NOMO-1 treated with dmso at 0.1 percent for 144 hours (cell line): ENCODE results near the gene UNC13D.

ENCODE experiments used
- DNase-seq: peaks from one replicate; lab custom pipeline; 2025; ENCODE audit not compliant: unreplicated experiment; lab: John Stamatoyannopoulos, UW

UNC13D gene

DNA sequence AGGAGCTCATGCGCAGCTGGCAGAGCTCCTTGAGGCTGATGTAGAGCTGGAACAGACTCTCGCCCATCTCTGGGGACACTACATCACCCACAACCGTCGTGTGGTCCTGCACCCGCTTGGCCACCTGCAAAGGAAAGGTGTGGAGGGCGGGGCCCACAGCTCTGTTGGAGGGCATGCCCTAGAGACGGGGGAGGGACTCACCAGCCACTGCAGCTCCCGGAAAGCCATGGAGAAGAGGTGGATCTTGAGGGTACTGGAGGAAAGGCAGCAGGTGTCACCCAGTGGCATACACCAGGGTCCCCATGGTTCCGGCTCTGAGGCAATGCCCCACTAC lies 8.6 kb downstream of the UNC13D start:
- DNase-seq: no peak

DNA sequence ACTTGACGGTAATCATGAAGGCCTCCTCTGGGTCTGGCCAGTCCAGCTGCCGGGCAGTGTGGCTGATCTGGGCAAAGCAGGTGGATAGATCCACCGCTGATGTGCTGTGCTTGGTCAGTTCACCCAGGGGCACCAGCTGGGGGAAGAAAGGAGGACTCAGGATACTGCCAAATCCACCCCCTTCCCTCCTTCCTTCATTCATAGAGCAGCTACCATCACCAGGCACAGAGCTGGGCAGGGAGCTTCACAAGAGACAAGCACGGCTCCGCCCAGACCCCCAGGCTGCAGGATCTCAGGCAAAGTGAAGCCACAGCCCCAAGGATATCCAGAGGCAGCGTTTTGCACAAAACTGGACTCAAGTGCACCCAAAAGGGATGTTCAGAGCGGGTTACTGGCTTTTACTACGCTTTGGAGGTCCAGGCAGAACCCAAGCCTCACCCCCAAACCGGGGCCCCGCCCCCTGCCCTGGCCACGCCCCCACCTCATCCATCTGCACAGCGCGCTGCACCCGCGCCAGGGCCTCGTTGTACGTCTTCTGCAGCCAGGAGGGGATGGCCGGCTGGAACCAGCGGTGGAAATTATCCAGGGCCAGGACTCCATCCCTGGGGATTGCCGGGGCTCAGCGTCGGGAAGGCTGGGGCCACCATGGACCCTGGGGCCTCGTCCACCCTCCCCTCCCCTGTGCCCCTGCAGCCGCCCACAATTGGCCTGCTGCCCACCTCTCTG lies 9.1 kb downstream of the UNC13D start:
- no peak for DNase-seq

DNA sequence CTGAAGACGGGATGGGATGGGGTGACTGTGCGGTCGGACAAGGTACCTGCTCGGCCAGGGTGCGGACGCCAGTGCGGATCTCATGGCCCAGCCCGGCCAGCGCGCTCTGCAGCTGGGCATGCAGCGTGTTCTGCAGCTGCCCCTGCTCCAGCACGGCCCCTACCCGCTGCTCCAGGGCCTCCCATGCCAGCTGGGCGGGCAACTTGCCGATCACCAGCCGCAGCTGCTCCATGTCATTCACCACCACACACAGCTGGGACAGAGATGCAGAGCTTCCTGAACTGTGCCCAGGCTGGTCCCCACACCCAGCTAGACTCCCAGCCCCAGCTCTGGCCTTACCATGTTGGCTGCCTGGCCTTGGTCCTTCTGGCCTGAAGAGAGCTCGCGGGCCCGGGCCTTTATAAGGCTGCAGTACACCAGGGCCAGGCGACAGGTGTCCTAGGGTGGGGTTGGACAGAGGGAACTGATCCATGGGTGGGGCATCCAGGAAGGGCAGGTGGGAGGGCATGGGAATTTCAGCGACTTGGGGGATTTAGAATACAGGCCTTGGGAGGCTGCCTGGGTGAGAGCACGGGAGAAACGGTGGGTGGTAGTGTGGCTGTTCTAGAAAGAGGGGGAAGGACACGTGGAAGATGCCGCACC lies 9.8 kb downstream of the UNC13D start:
- DNase-seq: no peak

DNA sequence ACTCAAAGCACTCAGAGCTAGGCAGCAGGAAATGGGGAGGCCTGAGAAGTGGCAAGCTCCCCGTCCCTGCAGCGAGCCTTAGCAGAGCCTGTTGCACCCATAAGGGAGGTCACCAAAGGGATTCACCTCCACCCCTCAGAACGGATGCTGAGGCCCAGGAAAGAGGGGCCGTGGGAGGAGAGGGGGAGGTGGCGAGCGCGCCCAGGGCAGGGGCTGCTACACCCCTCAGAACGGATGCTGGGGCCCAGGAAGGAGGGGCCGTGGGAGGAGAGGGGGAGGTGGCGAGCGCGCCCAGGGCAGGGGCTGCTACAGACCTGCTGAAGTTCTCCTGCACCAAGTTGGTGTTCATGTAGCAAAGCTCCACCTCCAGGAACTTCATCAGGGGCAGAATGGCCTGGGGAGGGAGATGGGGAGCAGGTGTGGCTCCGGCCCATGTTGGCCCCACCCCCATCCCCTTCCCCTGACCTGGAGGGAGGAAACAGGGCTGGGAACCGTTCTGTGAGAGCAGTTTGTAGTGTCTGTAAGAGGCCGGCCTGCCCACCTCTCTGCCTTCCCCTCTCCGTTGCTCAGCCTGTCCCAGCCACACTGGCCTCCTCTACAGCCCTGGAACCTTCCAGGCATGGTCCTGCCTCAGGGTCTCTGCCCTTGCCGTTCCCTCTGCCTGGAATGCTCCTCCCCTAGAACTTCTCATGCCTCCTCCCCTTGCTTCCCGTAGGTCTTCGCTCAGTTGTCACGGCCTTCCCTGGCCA lies 11.4 kb downstream of the UNC13D start:
- DNase-seq: no peak

DNA sequence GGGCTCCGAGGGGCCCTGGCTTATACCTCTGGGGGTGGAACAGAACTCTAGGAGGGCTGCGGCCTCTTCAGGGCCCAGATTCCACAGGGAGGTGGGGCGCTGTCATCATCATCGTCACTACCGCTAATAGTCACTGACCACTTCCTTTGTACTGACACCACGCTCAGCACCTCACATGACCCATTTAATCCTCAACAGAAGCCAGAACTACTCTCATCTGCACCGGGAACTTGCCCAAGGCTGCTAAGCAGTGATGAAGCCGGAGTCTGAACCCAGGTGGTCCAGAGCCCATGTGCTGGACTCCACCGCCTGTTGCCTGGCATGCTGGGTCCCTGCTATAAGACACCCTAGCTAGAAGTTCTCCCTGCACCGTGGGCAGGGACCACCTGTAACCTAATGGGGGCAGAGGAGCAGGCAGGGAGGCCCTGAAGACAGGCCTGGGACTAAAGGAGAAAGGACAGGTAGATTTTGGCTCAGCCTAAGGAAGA lies 12.0 kb downstream of the UNC13D start:
- no peak for DNase-seq

- DNase-seq: no peak
These were observed 13.1 kb downstream of the UNC13D start for GRCh38 chr17:75831032-75831571.

DNA sequence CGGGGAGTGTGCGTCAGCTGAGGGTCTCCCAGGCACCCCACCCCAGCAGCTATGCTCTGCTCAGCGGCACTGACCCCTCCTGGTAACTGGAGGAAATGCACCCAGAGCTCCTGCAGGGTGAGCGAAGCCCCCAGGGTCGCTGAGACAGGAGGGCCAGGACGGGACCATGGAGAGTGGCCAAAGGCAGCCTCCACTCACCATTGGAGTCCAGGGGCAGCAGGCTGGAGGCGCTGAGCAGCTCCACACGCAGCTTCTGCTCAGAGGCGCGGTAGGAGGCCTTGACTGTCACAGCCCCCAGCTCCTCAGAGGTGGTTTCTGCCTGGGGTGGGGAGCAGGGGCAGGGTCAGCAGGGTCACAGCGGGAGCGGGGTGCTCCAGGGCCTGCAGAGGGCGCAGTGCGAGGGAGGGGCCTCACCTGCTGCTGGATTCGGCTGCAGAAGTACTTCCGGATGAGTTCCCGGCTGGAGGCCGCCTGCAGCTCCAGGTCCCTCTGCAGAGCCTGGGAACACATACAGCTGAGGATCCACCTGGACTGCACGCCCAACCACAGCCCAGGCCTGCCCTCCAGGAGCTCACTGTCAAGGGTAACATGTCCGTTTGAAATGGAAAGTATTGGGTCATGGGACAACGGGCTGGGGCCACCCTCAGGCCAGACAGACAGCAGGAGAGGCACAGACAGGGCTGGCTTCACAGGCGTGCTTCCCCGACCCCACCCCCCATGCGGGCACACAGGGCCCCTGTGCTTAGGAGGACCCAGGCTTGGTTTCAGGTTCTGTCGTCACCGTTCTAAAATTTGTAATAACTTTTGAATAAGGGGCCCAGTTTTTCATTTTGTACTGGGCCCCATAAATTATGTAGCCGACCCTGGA lies 13.8 kb downstream of the UNC13D start:
- no peak for DNase-seq

DNA sequence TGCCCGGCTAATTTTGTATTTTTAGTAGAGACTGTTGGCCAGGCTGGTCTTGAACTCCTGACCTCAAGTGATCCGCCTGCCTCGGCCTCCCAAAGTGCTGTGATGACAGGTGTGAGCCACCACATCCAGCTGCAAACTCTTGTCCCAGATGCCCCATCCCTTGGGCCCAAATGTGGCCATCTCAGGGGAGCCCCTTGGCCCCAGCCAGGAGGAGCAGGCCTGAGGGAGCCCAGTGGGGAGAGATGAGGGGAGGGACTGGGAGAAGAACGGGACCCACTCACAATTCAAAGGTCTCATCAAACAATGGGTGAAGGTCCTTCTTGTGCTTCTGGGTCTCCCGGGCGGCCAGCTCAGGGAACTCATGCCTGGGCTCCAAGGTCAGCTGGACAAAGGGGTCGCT lies 14.5 kb downstream of the UNC13D start:
- no peak for DNase-seq

GRCh38 chr17:75828741-75829140 lies 15.5 kb downstream of the UNC13D start:
- DNase-seq: no peak

- no peak for DNase-seq
These were observed 16.2 kb downstream of the UNC13D start for GRCh38 chr17:75828076-75828400.

- no peak for DNase-seq
These were observed 16.7 kb downstream of the UNC13D start for GRCh38 chr17:75827308-75828075.

DNA sequence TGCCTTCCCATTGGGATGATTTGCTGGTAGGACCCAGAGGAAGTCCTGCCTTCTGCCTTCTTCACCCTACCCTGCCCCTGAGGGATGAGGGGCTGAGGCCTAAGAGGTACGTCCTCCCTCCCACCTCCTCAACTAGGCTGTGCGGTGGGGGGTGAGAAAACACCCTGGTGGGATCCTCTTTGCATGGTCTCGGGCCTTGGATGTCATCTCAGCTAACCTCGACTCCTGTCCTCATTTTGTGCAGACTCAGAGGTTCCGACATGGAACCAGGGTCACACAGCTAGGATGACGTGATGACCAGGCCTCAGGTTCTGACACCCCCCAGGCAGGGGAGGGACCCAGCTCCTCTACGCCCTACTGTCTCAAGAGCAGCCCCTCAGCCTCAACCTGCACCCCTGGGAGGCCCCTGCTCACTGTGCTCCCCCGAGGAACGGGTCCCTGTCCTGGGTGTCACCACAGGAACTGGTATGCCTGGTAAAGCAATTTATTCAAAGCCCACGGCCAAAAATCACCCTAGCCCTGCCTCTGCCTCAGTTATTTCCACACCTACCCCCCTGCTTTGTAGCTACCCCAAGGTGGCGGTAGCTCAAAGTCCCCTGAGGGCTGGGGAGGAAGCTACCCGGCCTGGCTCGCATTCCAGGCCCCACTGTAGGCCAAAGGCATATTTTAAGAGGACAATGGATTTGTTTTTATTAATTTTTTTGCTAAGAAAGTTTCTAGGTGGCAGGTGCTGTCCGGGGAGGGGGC lies 17.5 kb downstream of the UNC13D start:
- DNase-seq: no peak

- no peak for DNase-seq
These were observed 18.3 kb downstream of the UNC13D start for GRCh38 chr17:75825748-75826370.

DNA sequence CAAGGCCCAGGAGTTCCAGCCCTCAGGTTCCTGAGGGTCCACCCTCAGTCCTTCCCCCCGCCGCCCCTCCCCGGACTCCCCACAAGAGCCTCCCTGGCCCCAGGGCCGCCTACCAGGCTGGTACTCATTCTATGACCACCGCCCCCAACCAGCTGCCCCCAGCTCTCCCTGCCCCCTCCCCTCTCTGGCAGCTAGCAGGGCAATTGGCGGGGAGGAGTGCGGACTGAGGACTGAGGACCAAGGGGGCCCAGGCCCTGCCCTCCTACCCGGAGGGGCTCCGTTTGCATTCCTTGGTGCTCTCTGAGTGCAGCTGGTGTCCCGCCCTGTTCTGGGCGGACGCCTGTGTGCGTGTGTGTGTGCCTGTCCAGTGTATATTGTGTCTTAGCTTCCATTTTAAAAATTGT lies 19.1 kb downstream of the UNC13D start:
- DNase-seq: no peak

- DNase-seq: no peak
These were observed 19.5 kb downstream of the UNC13D start for GRCh38 chr17:75824666-75825065.

- no peak for DNase-seq
These were observed 20.1 kb downstream of the UNC13D start for GRCh38 chr17:75824050-75824552.

DNA sequence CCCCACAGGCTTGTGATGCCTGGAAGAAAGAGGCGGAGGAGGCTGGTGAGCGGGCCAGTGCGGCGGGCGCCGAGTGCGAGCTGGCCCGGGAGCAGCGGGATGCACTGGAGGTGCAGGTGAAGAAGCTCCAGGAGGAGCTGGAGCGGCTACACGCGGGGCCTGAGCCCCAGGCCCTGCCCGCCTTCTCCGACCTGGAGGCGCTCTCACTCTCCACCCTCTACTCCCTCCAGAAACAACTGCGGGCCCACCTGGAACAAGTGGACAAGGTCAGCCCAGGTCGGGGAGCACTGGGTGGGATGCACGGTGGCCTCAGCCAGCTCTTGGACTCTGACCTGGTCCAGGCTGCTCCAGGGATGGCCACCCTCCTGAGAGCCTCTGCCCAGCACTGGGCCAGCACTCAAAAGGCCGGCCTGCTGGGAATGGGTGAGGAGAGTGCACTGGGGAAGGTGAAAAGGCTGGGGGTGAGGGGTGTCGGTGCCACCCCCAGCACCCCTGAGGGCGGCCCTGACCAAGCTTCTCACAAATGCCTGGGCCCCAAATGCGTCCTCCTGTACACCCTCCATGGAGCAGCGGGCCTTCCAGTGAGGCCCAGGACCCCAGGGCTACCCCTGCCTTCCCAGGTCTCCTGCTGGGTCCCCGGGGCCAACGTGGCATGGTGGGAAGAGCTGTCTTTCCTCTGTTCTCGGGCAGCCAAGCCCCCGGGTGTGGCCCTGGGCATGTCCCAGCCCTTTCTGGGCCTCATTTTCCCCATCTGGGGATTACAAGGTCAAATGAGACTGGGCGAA lies 20.8 kb downstream of the UNC13D start:
- DNase-seq: no peak

DNA sequence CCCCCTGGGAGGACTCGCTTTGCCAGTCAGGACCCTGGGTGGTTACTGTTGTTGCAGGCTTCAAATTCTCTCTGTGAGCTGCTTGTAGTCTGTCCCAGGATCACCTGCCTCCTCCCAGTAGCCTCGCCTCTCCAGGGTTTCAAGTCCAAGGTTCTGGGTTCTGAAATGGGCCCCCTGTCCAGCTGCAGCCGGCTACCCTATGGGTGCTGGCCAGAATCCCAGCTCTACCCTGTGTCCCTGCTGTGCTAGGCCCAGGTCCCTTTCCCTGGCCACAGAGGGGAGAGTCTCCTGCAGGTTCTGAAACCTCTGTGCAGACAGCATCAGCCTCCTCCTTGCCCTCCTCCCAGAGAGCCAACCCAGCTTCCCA lies 21.4 kb downstream of the UNC13D start:
- DNase-seq: no peak
